H9 (cell line): ENCODE results near the gene ZNF280D. TPM values are rescaled to one million over a fixed set of nuclear protein-coding genes. Genes with fewer than 3 reads are reported as not detected.

Source experiments
- DNase-seq: peaks from one replicate; pipeline ENCODE4 v3.0.0-alpha.2; 2017
- H2AFZ ChIP-seq: one replicate; pipeline ENCODE4 v1.6.1; 2013; ENCODE audit warnings: mild to moderate bottlenecking, low read length, control low read depth, moderate library complexity
- H2AK5ac ChIP-seq: 2 replicates; pipeline ENCODE4 v1.6.1; 2013; ENCODE audit warnings: low read length, control low read depth, mixed read lengths; ENCODE audit not compliant: insufficient read length
- H2BK120ac ChIP-seq: one replicate; pipeline ENCODE4 v1.6.1; 2013; ENCODE audit warnings: low read depth, mild to moderate bottlenecking, low read length, control low read depth, inconsistent platforms; ENCODE audit not compliant: poor library complexity, severe bottlenecking
- H2BK12ac ChIP-seq: 2 replicates; pipeline ENCODE4 v1.6.1; 2013; ENCODE audit warnings: low read length, control low read depth, mixed read lengths, low read depth; ENCODE audit not compliant: insufficient read length
- H2BK15ac ChIP-seq: 2 replicates; pipeline ENCODE4 v1.6.1; 2013; ENCODE audit warnings: low read depth, low read length, control low read depth
- H2BK20ac ChIP-seq: one replicate; pipeline ENCODE4 v1.6.1; 2013; ENCODE audit warnings: low read depth, mild to moderate bottlenecking, low read length, control low read depth, inconsistent platforms; ENCODE audit not compliant: poor library complexity, severe bottlenecking
- H2BK5ac ChIP-seq: 2 replicates; pipeline ENCODE4 v1.6.1; 2013; ENCODE audit warnings: low read length, control low read depth, mixed read lengths; ENCODE audit not compliant: insufficient read length
- H3K14ac ChIP-seq: 2 replicates; pipeline ENCODE4 v1.6.1; 2013; ENCODE audit warnings: low read length, control low read depth; ENCODE audit not compliant: insufficient read depth
- H3K18ac ChIP-seq: 2 replicates; pipeline ENCODE4 v1.6.1; 2013; ENCODE audit warnings: low read depth, mild to moderate bottlenecking, mixed read lengths, low read length, control low read depth; ENCODE audit not compliant: insufficient read length
- H3K23ac ChIP-seq: 2 replicates; pipeline ENCODE4 v1.6.1; 2013; ENCODE audit warnings: low read length, control low read depth, mixed read lengths, low read depth; ENCODE audit not compliant: insufficient read length
- H3K23me2 ChIP-seq: 2 replicates; pipeline ENCODE4 v1.6.1; 2013; ENCODE audit warnings: low read depth, mild to moderate bottlenecking, mixed read lengths, low read length, control low read depth; ENCODE audit not compliant: insufficient read length, poor library complexity, severe bottlenecking
- H3K27ac ChIP-seq: 2 replicates; pipeline ENCODE4 v1.5.1; 2013; ENCODE audit warnings: low read length, control low read depth, mixed read lengths, low read depth; ENCODE audit not compliant: insufficient read length
- H3K27me3 ChIP-seq: 2 replicates; pipeline ENCODE4 v1.6.1; 2013; ENCODE audit warnings: low read length, control low read depth, inconsistent platforms; ENCODE audit not compliant: insufficient read depth
- H3K4ac ChIP-seq: 2 replicates; pipeline ENCODE4 v1.6.1; 2013; ENCODE audit warnings: low read depth, mild to moderate bottlenecking, control low read depth, inconsistent platforms, low read length, moderate library complexity
- H3K4me1 ChIP-seq: 2 replicates; pipeline ENCODE4 v1.6.1; 2013; ENCODE audit warnings: low read length, control low read depth, inconsistent platforms; ENCODE audit not compliant: insufficient read depth
- H3K4me2 ChIP-seq: 2 replicates; pipeline ENCODE4 v1.6.1; 2013; ENCODE audit warnings: low read length, control low read depth, mixed read lengths; ENCODE audit not compliant: insufficient read length, insufficient read depth
- H3K56ac ChIP-seq: 2 replicates; pipeline ENCODE4 v1.6.1; 2013; ENCODE audit warnings: low read depth, mild to moderate bottlenecking, mixed read lengths, low read length, control low read depth; ENCODE audit not compliant: insufficient read length
- H3K79me1 ChIP-seq: 2 replicates; pipeline ENCODE4 v1.6.1; 2013; ENCODE audit warnings: low read depth, mild to moderate bottlenecking, moderate library complexity, low read length, control low read depth, inconsistent platforms; ENCODE audit not compliant: insufficient read depth, poor library complexity, severe bottlenecking
- H3K79me2 ChIP-seq: 2 replicates; pipeline ENCODE4 v1.6.1; 2013; ENCODE audit warnings: low read length, control low read depth, inconsistent platforms; ENCODE audit not compliant: insufficient read depth
- H3K9ac ChIP-seq: 2 replicates; pipeline ENCODE4 v1.6.1; 2013; ENCODE audit warnings: low read length, control low read depth, mixed read lengths; ENCODE audit not compliant: insufficient read length; ENCODE audit errors: extremely low read depth
- H3K9me3 ChIP-seq: one replicate; pipeline ENCODE4 v1.6.1; 2013; ENCODE audit warnings: low read depth, low read length, inconsistent platforms; ENCODE audit not compliant: control insufficient read depth
- H3T11ph ChIP-seq: one replicate; pipeline ENCODE4 v1.6.1; 2013; ENCODE audit warnings: mild to moderate bottlenecking, low read length, control low read depth, inconsistent platforms
- H4K20me1 ChIP-seq: one replicate; pipeline ENCODE4 v1.6.1; 2013; ENCODE audit not compliant: control insufficient read depth, insufficient read length, insufficient read depth
- H4K5ac ChIP-seq: 2 replicates; pipeline ENCODE4 v1.6.1; 2013; ENCODE audit warnings: low read depth, mild to moderate bottlenecking, mixed read lengths, low read length, control low read depth; ENCODE audit not compliant: insufficient read length
- H4K8ac ChIP-seq: replicated peaks from 2 replicates; pipeline ENCODE4 v1.6.1; 2013; ENCODE audit warnings: low read length, control low read depth, mixed read lengths, low read depth; ENCODE audit not compliant: insufficient read length
- H4K91ac ChIP-seq: 2 replicates; pipeline ENCODE4 v1.6.1; 2013; ENCODE audit warnings: low read depth, mild to moderate bottlenecking, moderate library complexity, mixed read lengths, low read length, control low read depth; ENCODE audit not compliant: insufficient read length
- H3K27ac Mint-ChIP-seq, 3 experiments: 2 replicates in 2 of 3; 3 replicates in 1 of 3; pipeline ENCODE4 v1.8.0; 2020 to 2021; ENCODE audit warnings: mixed read lengths in 3 of 3, mild to moderate bottlenecking in 1 of 3, moderate library complexity in 1 of 3
- H3K27me3 Mint-ChIP-seq: 2 replicates; pipeline ENCODE4 v1.8.0; 2021; ENCODE audit warnings: low read depth, mild to moderate bottlenecking, moderate library complexity, mixed read lengths
- H3K36me3 Mint-ChIP-seq, 3 experiments: 2 replicates in 2 of 3; 3 replicates in 1 of 3; pipeline ENCODE4 v1.8.0; 2020 to 2021; ENCODE audit warnings: low read depth in 3 of 3, mixed read lengths in 3 of 3; ENCODE audit not compliant: insufficient read depth in 1 of 3
- H3K4me1 Mint-ChIP-seq, 2 experiments: 2 replicates each; pipeline ENCODE4 v1.8.0; 2020; ENCODE audit warnings: mixed read lengths in 2 of 2
- H3K4me3 Mint-ChIP-seq, 2 experiments: 2 replicates in 1 of 2; 3 replicates in 1 of 2; pipeline ENCODE4 v1.8.0; 2020 to 2021; ENCODE audit warnings: mild to moderate bottlenecking in 2 of 2, mixed read lengths in 2 of 2, moderate library complexity in 1 of 2
- H3K9me3 Mint-ChIP-seq, 2 experiments: 2 replicates in 1 of 2; 3 replicates in 1 of 2; pipeline ENCODE4 v1.8.0; 2020; ENCODE audit warnings: mild to moderate bottlenecking in 2 of 2, mixed read lengths in 2 of 2, moderate library complexity in 1 of 2
- CTCF ChIP-seq: fragments of 200-600 bp; sonication (generic); conservative IDR thresholded peaks from 3 replicates; pipeline ENCODE4 v1.8.0; 2021; ENCODE audit warnings: antibody characterized with exemption, mild to moderate bottlenecking
- WGBS: extraction: QIAGEN DNeasy Blood & Tissue Kit; methylation state at CpG from one replicate; pipeline ENCODE4 v1.1.7; 2013; ENCODE audit warnings: missing lambda C conversion rate, low lambda C conversion rate, mixed read lengths; ENCODE audit not compliant: insufficient read length; ENCODE audit errors: extremely low coverage; 5-methylcytosine and 5-hydroxymethylcytosine counted together
- total RNA-seq: library from RNA; stranded (reverse); gene quantifications from 2 replicates; pipeline ENCODE4 v1.2.1, GENCODE V29; 2021

ZNF280D gene
- total RNA-seq, 1 experiment from 2014 or later: 5.7 TPM

- H3K36me3 Mint-ChIP-seq: no peaks in the 10 kb centered on the region
- no peak overlapping the region for H2BK12ac ChIP-seq
- H3T11ph ChIP-seq: no peak overlapping the region
- no peak for DNase-seq
- no peak overlapping the region for H3K4me2 ChIP-seq
- H3K18ac ChIP-seq: no peak overlapping the region
- H3K27me3 ChIP-seq: no peaks in the 10 kb centered on the region
- no peak overlapping the region for H4K91ac ChIP-seq
- no peak overlapping the region for H3K27ac Mint-ChIP-seq
- no peak overlapping the region for H4K5ac ChIP-seq
- H3K79me1 ChIP-seq: no peaks in the 10 kb centered on the region
- no peak overlapping the region for H3K27ac ChIP-seq
- H3K4me1 ChIP-seq: peaks cover 2% of the 10 kb centered on the region; the same call in 1 of the 2 replicates
- no peak overlapping the region for H3K14ac ChIP-seq
- H3K9me3 ChIP-seq: no peaks in the 10 kb centered on the region
- H3K4ac ChIP-seq: no peak overlapping the region
- no peaks in the 10 kb centered on the region for H3K79me2 ChIP-seq
- no peak overlapping the region for H2AFZ ChIP-seq
- H2BK120ac ChIP-seq: no peak overlapping the region
- no peak overlapping the region for H2BK20ac ChIP-seq
- H2BK15ac ChIP-seq: no peak overlapping the region
- peaks cover 5 to 8% of the 10 kb centered on the region in 2 experiments for H3K4me1 Mint-ChIP-seq
- no peaks in the 10 kb centered on the region for H4K20me1 ChIP-seq
- H3K9ac ChIP-seq: no peak overlapping the region
- H3K4me3 Mint-ChIP-seq: no peak overlapping the region
- peaks cover 0 to 3% of the 10 kb centered on the region in 2 experiments; a peak in 2 of 5 replicates for H3K9me3 Mint-ChIP-seq
- H3K23me2 ChIP-seq: no peaks in the 10 kb centered on the region
- no peak overlapping the region for H4K8ac ChIP-seq
- H2AK5ac ChIP-seq: no peak overlapping the region
- H3K27me3 Mint-ChIP-seq: peaks cover 1% of the 10 kb centered on the region; the same call in 1 of the 2 replicates
- WGBS: no CpG with 5 or more reads among the region's 4 CpGs
- no peak overlapping the region for H3K56ac ChIP-seq
- no peak for TF ChIP-seq CTCF
- H2BK5ac ChIP-seq: no peak overlapping the region
- no peak overlapping the region for H3K23ac ChIP-seq
Observed at GRCh38 chr15:56613811-56614210, 119.5 kb downstream of the ZNF280D start.
